Panc1 (cell line): ENCODE results near the gene C12orf76.

ENCODE experiments used
- POLR2AphosphoS5 ChIP-seq: IDR thresholded peaks from 2 replicates; pipeline ENCODE4 v1.6.1; 2012; ENCODE audit warnings: mild to moderate bottlenecking, low read depth, low read length, moderate library complexity
- TF ChIP-seq, protein P1 (sequence below): fragments of 450-650 bp; IDR thresholded peaks from 2 replicates; pipeline ENCODE4 v1.5.1; 2017; ENCODE audit warnings: mild to moderate bottlenecking

DNA sequence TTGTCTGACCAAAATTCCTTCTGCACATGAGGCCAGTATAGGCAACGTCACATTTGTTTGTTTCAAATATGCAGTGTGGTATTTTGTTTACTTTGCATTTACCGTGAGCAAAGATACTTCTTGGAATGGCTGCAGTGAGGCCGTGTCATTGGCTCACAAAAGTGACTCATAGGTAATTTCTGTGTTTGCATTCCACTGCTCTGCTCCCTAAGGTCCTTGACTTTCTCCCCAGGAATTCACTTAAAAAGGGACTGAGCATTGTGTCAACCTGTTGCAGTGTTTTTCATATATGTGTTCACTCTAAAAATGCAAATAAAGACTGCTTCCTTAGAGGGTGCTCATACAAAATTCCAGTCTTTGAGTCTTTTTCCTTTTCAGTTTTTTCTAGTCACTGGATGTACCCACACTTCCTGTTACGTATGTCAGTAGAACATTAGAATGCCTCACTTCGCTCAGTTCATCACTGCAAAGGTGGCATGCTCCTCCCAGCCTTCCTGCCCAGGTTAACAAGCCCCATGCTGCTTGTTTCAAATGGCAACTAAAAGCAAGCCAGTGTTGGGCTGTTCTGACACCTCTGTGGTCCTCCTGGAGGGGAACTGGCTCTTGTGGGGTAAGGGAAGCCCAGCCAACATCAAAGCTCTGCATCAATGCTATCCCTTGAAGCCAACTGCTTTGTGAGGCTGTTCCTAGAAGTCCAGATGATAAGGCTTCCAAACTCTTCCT, 9.1 kb downstream of the C12orf76 start:
- TF ChIP-seq POLR2AphosphoS5: peak; percentile 42; the same call in 1 of the 2 replicates
- TF ChIP-seq, protein P1, sequence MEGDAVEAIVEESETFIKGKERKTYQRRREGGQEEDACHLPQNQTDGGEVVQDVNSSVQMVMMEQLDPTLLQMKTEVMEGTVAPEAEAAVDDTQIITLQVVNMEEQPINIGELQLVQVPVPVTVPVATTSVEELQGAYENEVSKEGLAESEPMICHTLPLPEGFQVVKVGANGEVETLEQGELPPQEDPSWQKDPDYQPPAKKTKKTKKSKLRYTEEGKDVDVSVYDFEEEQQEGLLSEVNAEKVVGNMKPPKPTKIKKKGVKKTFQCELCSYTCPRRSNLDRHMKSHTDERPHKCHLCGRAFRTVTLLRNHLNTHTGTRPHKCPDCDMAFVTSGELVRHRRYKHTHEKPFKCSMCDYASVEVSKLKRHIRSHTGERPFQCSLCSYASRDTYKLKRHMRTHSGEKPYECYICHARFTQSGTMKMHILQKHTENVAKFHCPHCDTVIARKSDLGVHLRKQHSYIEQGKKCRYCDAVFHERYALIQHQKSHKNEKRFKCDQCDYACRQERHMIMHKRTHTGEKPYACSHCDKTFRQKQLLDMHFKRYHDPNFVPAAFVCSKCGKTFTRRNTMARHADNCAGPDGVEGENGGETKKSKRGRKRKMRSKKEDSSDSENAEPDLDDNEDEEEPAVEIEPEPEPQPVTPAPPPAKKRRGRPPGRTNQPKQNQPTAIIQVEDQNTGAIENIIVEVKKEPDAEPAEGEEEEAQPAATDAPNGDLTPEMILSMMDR: no peak
